Frontal cortex (tissue), 4 donors: ENCODE results near the gene POLE4. TPM values are rescaled to one million over a fixed set of nuclear protein-coding genes. Genes with fewer than 3 reads are reported as not detected.

Experiments
- DNase-seq, 2 donors: peaks; one replicate each; pipeline ENCODE4 v3.0.0; 2012; ENCODE audit warnings: low spot score in 2 of 2
- FAIRE-seq: peaks from 2 replicates; lab custom pipeline; 2012; peaks lifted over from hg19 to GRCh38; lab: Jason Lieb, UNC
- total RNA-seq: library from RNA; depleted of rRNA; stranded (reverse); fragments of >200 nt; gene quantifications from one replicate; pipeline ENCODE4 v1.2.3, GENCODE V29; 2014
- donor health status: control.
- donor health status: control.
- donor health status: control.

The POLE4 gene
- total RNA-seq, 1 donor from 2014 or later: 17.1 TPM

DNA sequence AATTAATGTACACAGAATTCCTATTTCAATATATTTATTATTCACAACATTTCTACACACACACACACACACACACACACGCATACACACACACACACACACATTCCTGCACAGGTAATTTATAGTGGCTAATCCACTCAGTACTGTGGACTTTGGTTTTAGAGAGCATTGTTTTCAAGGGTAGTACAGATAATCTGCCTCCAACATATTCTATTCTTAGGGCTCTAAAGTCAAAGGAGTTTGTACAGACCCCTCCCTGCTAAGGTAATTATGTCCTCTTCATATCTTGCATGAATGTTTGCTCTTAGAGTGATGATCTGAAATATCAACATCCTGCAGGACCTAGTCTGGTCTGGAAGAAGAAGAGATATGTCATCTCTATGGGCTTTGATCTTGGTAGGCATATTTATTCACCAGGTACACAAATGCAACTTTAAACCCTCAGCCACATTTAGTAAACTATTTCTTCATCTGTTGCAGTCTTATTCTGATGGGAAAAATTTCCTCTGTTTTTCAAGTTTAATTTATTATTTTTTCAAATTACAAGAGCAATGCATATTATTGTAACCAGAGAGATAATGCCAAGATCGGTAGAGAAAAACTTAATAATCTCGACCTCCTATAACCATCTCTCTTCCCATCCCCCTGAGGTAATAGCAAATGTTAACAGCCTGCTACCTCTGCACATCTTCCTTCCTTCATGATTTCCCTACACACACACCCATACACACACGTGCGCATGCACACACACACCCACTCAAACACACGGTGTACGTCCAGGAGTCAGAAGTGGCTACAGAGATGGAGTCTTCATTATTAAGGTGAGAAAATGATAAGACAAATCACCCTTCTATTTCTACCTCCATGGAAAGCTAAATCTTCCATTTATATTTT, 18.3 kb upstream of the POLE4 start:
- FAIRE-seq (no peak), DNase-seq (no peak)

- no peak for FAIRE-seq
These were observed 17.2 kb upstream of the POLE4 start for GRCh38 chr2:74941284-74941683.

DNA sequence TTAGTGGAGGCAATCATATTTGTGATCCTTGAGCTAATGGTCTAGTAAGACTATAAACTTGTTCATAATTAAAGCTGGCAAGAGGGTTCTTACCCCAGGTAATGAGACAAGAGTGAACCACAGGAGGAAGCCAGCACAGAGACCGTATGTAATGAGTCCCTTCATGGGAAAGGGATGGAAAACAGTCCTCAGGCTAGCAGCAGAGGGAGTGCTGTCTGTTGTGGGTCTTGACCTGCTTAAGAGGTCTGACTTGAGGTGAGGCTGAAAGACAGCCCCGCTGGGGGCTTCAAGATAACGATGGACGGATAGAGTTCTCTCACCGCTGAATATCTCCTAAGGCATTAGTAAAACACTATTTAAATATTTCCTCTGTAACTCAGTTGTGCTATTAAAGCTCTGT, 16.2 kb upstream of the POLE4 start:
- FAIRE-seq (no peak), DNase-seq (no peak)

More at GRCh38 chr2:74941284-74941683, 17.2 kb upstream of the POLE4 start:
- DNase-seq: no peak

DNA sequence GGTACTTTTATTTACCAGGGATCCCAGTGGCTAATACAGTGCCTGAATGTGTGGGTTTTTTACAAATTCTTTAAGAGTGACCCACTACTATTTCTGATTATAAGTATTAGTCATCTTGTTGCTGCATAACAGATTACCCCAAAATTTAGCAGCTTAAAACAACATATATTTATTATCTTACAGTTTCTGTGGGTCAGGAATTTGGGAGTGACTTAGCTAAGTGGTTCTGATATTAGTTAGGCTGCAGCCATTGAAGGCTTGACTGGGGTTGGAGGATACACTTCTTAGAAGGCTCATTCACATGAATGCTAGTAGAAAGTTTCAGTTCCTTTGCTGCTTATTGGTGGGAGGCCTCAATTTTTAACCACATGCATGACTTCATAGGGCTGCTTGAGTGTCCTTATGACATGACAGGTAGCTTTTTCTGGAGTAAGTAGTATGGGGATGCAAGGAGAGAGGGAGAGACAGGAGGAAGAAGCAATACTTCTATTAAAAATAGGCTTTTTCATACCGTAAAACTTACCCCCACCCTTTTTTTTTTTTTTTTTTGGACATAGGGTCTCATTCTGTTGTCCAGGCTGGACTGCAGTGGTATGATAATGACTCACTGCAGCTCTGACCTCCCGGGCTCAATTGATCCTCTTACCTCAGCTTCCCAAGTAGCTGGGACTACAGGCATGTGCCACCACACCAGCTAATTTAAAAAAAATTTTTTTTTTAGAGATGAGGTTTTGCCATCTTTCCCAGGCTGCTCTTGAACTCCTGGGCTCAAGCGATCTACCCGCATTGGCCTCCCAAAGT, 13.3 kb upstream of the POLE4 start:
- no peak for FAIRE-seq

GRCh38 chr2:74945788-74946331, 12.6 kb upstream of the POLE4 start:
- DNase-seq: no peak
- FAIRE-seq: no peak

More for the DNA sequence above, 13.3 kb upstream of the POLE4 start:
- DNase-seq: no peak

GRCh38 chr2:74947703-74948102, 10.7 kb upstream of the POLE4 start:
- DNase-seq (no peak), FAIRE-seq (no peak)

- no peak for FAIRE-seq
These were observed 9.7 kb upstream of the POLE4 start for GRCh38 chr2:74948779-74949178.

GRCh38 chr2:74951211-74951754, 7.2 kb upstream of the POLE4 start:
- DNase-seq: no peak
- no peak for FAIRE-seq

More at GRCh38 chr2:74948779-74949178, 9.7 kb upstream of the POLE4 start:
- no peak for DNase-seq

GRCh38 chr2:74952575-74952974, 5.9 kb upstream of the POLE4 start:
- FAIRE-seq (no peak), DNase-seq (no peak)

DNA sequence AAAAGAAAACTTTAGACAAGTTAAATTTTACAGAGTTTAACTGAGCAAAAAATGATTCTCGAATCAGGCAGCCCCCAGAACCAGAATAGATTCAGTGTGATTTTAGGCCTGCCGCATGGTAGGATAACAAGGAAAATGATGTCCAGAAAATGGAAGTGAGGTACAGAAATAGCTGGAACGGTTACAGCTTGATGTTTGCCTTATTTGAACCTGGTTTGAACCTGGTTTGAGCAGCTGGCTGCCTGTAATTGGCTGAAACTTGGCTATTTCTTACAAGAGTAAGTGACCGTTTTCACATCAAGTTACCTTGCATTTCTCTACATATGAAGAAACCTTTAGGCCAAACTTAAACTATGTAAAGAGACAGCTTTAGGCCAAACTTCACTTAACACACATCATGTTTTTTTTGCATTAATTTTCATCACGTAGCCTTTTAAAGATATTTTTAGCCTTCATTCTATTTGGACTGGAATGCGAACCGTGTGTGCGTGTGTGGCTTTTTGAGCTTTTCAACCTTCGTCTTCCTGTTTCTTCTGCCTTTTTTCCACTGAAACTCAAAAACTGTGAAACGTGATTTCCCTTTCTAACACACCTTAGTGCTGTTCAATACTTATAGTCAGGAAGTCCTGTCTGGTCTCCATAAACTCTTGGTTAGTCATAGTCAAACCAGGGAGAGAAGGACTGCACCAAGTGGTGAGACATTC, 4.5 kb upstream of the POLE4 start:
- FAIRE-seq: no peak
- no peak for DNase-seq

DNA sequence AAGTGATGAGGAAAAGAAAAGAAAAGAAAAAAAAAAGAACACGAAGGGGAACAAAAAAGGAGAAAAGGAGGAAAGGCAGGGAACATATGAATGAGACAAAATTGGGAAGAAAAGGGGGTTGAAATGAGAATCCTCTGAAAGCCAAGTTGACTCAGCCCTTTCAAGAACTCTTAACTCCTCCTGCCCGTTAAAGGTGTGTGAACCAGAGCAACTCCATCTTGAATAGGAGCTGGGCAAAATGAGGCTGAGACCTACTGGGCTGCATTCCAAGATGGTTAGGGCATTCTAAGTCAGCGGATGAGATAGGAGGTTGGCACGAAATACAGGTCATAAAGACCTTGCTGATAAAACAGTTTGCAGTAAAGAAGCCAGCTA, 4.0 kb upstream of the POLE4 start:
- DNase-seq (no peak), FAIRE-seq (no peak)

- DNase-seq: no peak
- FAIRE-seq: no peak
These were observed 563 bp upstream of the POLE4 start for GRCh38 chr2:74957886-74958273.

GRCh38 chr2:74959106-74959751, 786 bp downstream of the POLE4 start:
- no peak for DNase-seq
- no peak for FAIRE-seq

DNA sequence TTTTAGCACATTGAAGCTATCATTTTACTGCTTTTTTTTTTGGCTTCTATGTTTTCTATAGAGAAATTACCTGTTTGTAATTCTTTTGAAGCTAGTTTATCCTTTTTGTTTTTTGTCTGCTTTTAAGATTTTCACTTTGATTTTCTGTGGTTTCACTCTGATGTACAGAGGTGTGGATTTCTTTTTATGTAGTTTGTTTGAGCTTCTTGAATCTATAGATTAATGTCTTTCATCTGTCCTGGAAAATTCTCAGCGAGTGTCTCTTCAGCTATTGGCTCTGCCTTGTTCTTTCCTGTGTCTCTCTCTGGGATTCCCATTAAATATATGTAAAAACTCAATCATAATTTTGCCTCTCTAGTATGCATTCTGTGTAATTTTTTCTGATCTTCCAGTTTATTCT, 8.4 kb downstream of the POLE4 start:
- no peak for FAIRE-seq
- DNase-seq: no peak

- FAIRE-seq (no peak), DNase-seq (no peak)
These were observed 16.6 kb downstream of the POLE4 start for GRCh38 chr2:74975016-74975415.

DNA sequence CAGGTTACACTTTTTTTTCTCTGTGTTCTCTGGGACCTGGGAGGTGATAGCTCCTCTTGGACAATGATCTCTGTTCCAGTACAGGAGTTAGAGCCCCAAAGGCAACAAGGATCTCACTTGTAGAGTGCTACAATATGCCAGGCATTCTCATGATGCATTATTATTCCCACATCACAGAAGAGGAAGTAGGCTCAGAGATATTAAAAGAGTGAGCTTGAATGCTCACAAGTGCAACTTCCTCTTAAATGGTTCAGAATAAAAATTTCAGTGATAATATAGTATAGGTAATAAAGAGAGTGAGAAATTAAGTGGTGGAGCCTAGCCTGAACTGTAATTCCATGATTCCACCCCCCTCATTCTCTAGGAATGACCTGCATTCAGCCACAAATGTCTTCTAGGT, 21.4 kb downstream of the POLE4 start:
- DNase-seq (no peak), FAIRE-seq (no peak)

- FAIRE-seq (no peak), DNase-seq (peak in 1 of 2 donors; percentile 16)
These were observed 24.1 kb downstream of the POLE4 start for GRCh38 chr2:74982577-74982976.

DNA sequence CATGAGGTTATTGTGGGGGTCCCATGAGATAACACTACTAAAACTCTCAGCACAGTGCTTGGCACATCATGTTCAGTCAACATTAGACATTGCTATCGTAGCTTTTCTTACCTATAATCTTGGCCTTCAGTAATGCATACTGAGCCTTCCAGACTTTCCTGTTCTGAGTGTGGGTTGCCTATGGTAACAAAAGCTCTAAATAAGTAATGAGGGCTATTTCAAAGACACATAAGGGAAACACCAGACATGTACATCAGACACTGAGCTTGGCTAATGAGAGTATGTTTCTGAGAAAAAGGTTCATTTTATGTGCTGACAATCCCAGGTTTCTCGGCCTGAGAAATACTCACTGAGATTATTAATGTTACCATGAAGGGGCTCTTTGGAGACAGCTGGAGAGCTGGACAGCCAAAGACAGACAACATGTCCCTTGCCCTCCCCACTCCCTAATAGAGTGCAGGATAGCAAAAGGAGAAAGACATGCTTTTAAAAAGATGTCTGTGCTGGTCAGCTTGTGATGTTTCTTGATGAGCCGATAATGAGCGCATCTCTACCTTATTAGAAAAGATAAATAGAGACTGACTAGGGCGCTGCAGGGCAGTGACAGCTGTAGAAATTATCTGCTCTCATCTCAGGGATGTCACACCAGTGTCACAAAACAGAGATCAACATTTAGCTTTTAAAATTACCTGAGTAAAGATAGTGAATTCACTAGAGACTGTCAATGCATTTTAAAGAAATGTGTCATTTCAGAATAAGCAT, 25.4 kb downstream of the POLE4 start:
- DNase-seq: no peak
- FAIRE-seq: no peak
